Right lobe of liver (tissue), 6 donors: ENCODE results near the gene HLA-DPB1. TPM values are rescaled to one million over a fixed set of nuclear protein-coding genes. Genes with fewer than 3 reads are reported as not detected.

ENCODE experiments used
- ATAC-seq, 4 donors: fragments of 200-7000 bp; cut with Tn5 transposase; one replicate each; pipeline ENCODE4 v1.9.1; 2020; ENCODE audit warnings: mild to moderate bottlenecking in 4 of 4, moderate library complexity in 4 of 4
- DNase-seq, 3 donors: peaks; one replicate each; pipeline ENCODE4 v3.0.0-alpha.2; 2020
- H3K27ac ChIP-seq, 3 donors: fragments of 200-600 bp; one replicate each; pipeline ENCODE4 v1.8.0; 2022
- H3K27me3 ChIP-seq, 2 donors: fragments of 200-600 bp; one replicate each; pipeline ENCODE4 v1.8.0; 2022
- H3K36me3 ChIP-seq, 4 donors: fragments of 200-600 bp; sonication (generic) in 1 of 4; one replicate each; pipeline versions ENCODE4 v1.5.1 to v1.8.0; 2017 to 2022; ENCODE audit warnings: control low read depth in 1 of 4
- H3K4me1 ChIP-seq, 4 donors: fragments of 200-600 bp; sonication (generic) in 1 of 4; one replicate each; pipeline versions ENCODE4 v1.5.1 to v1.8.0; 2017 to 2022; ENCODE audit warnings: control low read depth in 1 of 4
- H3K4me3 ChIP-seq, 3 donors: fragments of 200-600 bp; one replicate each; pipeline ENCODE4 v1.8.0; 2022
- H3K9me3 ChIP-seq, 4 donors: fragments of 200-600 bp; sonication (generic) in 1 of 4; one replicate each; pipeline versions ENCODE4 v1.5.1 to v1.8.0; 2017 to 2022; ENCODE audit warnings: control low read depth in 1 of 4
- CTCF ChIP-seq, 4 donors: fragments of 200-600 bp in 3 of 4; fragments of 450-650 bp in 1 of 4; IDR thresholded peaks; one replicate each; pipeline versions ENCODE4 v1.5.1 to v1.8.0; 2016 to 2022; ENCODE audit warnings: antibody characterized with exemption in 4 of 4, mild to moderate bottlenecking in 2 of 4
- POLR2A ChIP-seq: fragments of 450-650 bp; IDR thresholded peaks from one replicate; pipeline ENCODE4 v1.6.1; 2017; ENCODE audit warnings: antibody characterized with exemption, mild to moderate bottlenecking
- WGBS: methylation state at CpG from one replicate; pipeline ENCODE4 v1.1.6; 2018; ENCODE audit warnings: low coverage, low lambda C conversion rate; ENCODE audit not compliant: insufficient coverage; ENCODE audit errors: missing lambda C conversion rate; 5-methylcytosine and 5-hydroxymethylcytosine counted together
- intact Hi-C, 2 donors: fragments of 100-400 bp; cut with DNase I; formaldehyde crosslinking; loops; one replicate each; pipeline versions ENCODE4 v1.11.2 to v1.14.1; 2022
- total RNA-seq, 6 experiments: library from RNA; depleted of rRNA in 2 of 6; stranded (reverse); fragments of >200 nt in 2 of 6; fragmentation: NEBNext Ultra II Directional in 3 of 6; extraction: Animal tissue kit (Norgen Biotek cat#: 25700) in 3 of 6; gene quantifications; one replicate each; pipeline versions ENCODE4 v1.1.0 to v1.2.4, GENCODE V29; 2016 to 2023
- donor health status: DM: no; HTN: yes; CAD: no.
- donor health status: DM: no; HTN: no; CAD: no.
- donor health status: DM: no; HTN: no; CAD: no.
- donor health status: DM: no; HTN: yes; CAD: no.
- donor health status: DM: no; HTN: yes; CAD: no.

HLA-DPB1 gene
- total RNA-seq, 6 experiments from 2014 or later: 8.6 to 66.7 (median 23.0) TPM

DNA sequence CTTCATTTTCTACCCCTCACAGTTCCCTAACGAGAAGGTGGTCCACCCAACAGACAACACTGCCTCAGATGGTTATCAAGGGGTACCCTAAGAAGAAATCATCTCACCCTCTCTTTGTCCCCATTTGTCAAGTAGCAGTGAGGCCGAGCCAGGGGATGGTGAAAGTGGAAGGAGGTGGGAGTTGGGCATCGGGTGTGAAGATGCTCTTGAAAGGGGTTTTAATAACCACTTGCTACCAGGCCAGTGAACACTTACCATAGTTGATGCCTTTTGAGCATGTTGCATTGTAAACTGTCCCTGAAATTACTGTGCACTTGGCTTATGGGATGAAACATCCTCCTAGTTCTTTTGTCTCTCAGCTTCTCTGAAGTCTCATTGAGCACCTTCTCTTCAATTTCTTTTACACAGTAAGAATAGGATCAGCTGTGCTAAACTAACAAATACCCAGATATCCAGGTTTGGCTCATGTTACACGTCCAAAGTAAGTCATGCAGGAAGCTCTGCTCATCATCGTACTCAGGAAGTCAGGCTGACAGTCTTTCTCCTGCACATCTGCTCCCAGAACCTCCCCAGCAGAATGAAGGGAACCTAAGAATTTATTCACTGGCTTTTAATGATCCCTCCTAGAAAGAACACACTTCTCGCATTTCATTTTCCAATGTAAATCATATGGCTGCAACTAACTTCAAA is 13.3 kb downstream of the HLA-DPB1 start:
- Histone ChIP-seq H3K27ac (no peak overlapping the region), H3K36me3 (no peaks in the 10 kb centered on the region), H3K27me3 (no peaks in the 10 kb centered on the region), H3K4me1 (no peaks in the 10 kb centered on the region), H3K9me3 (no peaks in the 10 kb centered on the region), H3K4me3 (no peak overlapping the region)
- WGBS: 50% methylated on average over 6 of the region's 6 CpGs
- intact Hi-C loops: no loop called here
- ATAC-seq (no peak), DNase-seq (no peak)
- TF ChIP-seq POLR2A (no peak), CTCF (IDR thresholded peaks at IDR 0.05) (no peak)

DNA sequence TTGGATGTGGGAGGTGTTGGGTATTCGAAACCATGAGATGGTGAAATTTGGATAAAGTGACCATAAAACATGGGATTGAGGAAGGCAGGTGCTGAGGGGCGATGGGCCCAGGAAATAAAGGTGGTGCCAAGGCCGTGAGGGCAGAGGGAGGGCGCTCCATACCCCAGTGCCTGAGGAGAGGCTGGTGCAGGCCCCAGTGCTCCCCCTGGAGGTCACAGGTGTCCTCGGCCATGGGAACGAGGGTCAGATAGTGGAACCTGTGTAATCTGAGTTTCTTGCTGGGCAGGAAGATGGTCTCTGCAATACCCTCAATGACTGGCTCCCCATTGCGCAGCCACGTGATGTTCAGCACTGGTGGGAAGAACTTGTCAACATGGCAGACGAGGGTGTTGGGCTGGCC is 16.2 kb downstream of the HLA-DPB1 start:
- intact Hi-C loops: no loop called here
- DNase-seq (peak in 2 of 3 donors; percentile 43 to 70), ATAC-seq (peak; percentile 74 to 81 (median 79))
- TF ChIP-seq POLR2A: no peak
- peak; percentile 52 to 74 (median 60) for TF ChIP-seq CTCF (IDR thresholded peaks at IDR 0.05)
- no peaks in the 10 kb centered on the region for H3K27me3 ChIP-seq
- no peaks in the 10 kb centered on the region for H3K36me3 ChIP-seq
- no peaks in the 10 kb centered on the region for H3K9me3 ChIP-seq
- no peaks in the 10 kb centered on the region for H3K4me1 ChIP-seq
- H3K27ac ChIP-seq: no peak overlapping the region
- 28% methylated on average over 4 of the region's 9 CpGs for WGBS
- H3K4me3 ChIP-seq: no peak overlapping the region

GRCh38 chr6:33092385-33092784 is 16.6 kb downstream of the HLA-DPB1 start:
- no peaks in the 10 kb centered on the region for H3K27me3 ChIP-seq
- TF ChIP-seq POLR2A (no peak), CTCF (IDR thresholded peaks at IDR 0.05) (no peak)
- no peak overlapping the region for H3K27ac ChIP-seq
- intact Hi-C loops: no loop called here
- ATAC-seq (peak in 1 of 4 donors; percentile 9), DNase-seq (no peak)
- no peak overlapping the region for H3K4me3 ChIP-seq
- no peaks in the 10 kb centered on the region for H3K9me3 ChIP-seq
- WGBS: 100% methylated on average over 1 of the region's 3 CpGs
- H3K4me1 ChIP-seq: no peaks in the 10 kb centered on the region
- H3K36me3 ChIP-seq: no peaks in the 10 kb centered on the region

DNA sequence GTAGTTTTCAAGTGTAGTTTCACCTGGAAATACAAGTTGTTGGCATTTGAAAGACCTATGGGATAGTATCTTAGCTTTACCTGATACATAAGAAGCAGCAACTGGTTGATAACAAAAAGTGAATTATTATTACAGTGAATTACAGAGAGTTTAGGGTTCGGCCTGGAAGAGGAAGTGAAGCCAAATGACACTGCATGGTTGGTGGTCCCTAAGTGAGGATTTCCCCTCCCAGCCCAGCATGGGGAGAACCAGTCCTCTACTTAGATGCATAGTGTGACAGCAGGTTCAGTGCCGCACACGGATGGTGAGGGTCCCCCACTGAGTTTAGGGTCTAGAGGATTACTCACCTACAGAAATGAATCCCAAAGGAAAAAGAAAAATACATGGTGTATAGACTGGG is 18.1 kb downstream of the HLA-DPB1 start:
- no peak for TF ChIP-seq POLR2A
- no peak for TF ChIP-seq CTCF (IDR thresholded peaks at IDR 0.05)
- Histone ChIP-seq H3K27ac (no peak overlapping the region), H3K36me3 (no peaks in the 10 kb centered on the region), H3K4me1 (no peaks in the 10 kb centered on the region), H3K9me3 (no peaks in the 10 kb centered on the region), H3K27me3 (no peaks in the 10 kb centered on the region), H3K4me3 (no peak overlapping the region)
- ATAC-seq (no peak), DNase-seq (no peak)
- WGBS: 67% methylated on average over 3 of the region's 3 CpGs
- intact Hi-C loops: no loop called here
